Measurements from ENCODE around the gene CDT1.

CDT1 gene

GRCh38 chr16:88853325-88853941 is 49.8 kb downstream of the CDT1 start:
- H3K9ac ChIP-seq = no peak overlapping the region
- no peak overlapping the region for H3K4me3 ChIP-seq (IDR thresholded peaks at IDR 0.05; ENCODE audit: insufficient read depth, low read depth, low read length)
- H2AFZ ChIP-seq (ENCODE audit: low read depth) = no peak overlapping the region
- H4K20me1 ChIP-seq (ENCODE audit: insufficient read depth) = no peaks in the 10 kb centered on the region
- no peaks in the 10 kb centered on the region; the same call in 1 of the 2 replicates for H3K79me2 ChIP-seq (ENCODE audit: insufficient read depth, low read depth)
- peaks cover 7% of the 10 kb centered on the region for H3K4me1 ChIP-seq (ENCODE audit: low read depth, poor library complexity, severe bottlenecking)
- H3K27ac ChIP-seq = no peak overlapping the region
- no peak for TF ChIP-seq CTCF (conservative IDR thresholded peaks at IDR 0.05; ENCODE audit: low read depth, low read length)
- H3K36me3 ChIP-seq (ENCODE audit: insufficient read depth) = no peaks in the 10 kb centered on the region
- no peaks in the 10 kb centered on the region for H3K27me3 ChIP-seq (ENCODE audit: insufficient read depth, low read depth)
- no peak overlapping the region for H3K4me2 ChIP-seq

- H3K79me2 ChIP-seq (ENCODE audit: insufficient read depth, low read depth) = no peaks in the 10 kb centered on the region; the same call in 1 of the 2 replicates
- no peak overlapping the region for H3K4me2 ChIP-seq
- no peaks in the 10 kb centered on the region for H3K27me3 ChIP-seq (ENCODE audit: insufficient read depth, low read depth)
- peaks cover 7% of the 10 kb centered on the region for H3K4me1 ChIP-seq (ENCODE audit: low read depth, poor library complexity, severe bottlenecking)
- no peaks in the 10 kb centered on the region for H4K20me1 ChIP-seq (ENCODE audit: insufficient read depth)
- H3K4me3 ChIP-seq (IDR thresholded peaks at IDR 0.05; ENCODE audit: insufficient read depth, low read depth, low read length) = no peak overlapping the region
- H3K36me3 ChIP-seq (ENCODE audit: insufficient read depth) = no peaks in the 10 kb centered on the region
- no peak overlapping the region for H3K27ac ChIP-seq
- H3K9ac ChIP-seq = no peak overlapping the region
- no peak for TF ChIP-seq CTCF (conservative IDR thresholded peaks at IDR 0.05; ENCODE audit: low read depth, low read length)
- no peak overlapping the region for H2AFZ ChIP-seq (ENCODE audit: low read depth)
These were observed 50.9 kb downstream of the CDT1 start for GRCh38 chr16:88854306-88855111.

GRCh38 chr16:88855176-88855575 is 51.6 kb downstream of the CDT1 start:
- TF ChIP-seq CTCF (conservative IDR thresholded peaks at IDR 0.05; ENCODE audit: low read depth, low read length) = no peak
- Histone ChIP-seq H3K4me1 (ENCODE audit: low read depth, poor library complexity, severe bottlenecking) (peaks cover 7% of the 10 kb centered on the region), H2AFZ (ENCODE audit: low read depth) (no peak overlapping the region), H4K20me1 (ENCODE audit: insufficient read depth) (no peaks in the 10 kb centered on the region), H3K4me3 (IDR thresholded peaks at IDR 0.05; ENCODE audit: insufficient read depth, low read depth, low read length) (no peak overlapping the region), H3K4me2 (no peak overlapping the region), H3K36me3 (ENCODE audit: insufficient read depth) (no peaks in the 10 kb centered on the region; the same call in 1 of the 2 replicates), H3K27ac (no peak overlapping the region), H3K79me2 (ENCODE audit: insufficient read depth, low read depth) (no peaks in the 10 kb centered on the region; the same call in 1 of the 2 replicates), H3K9ac (no peak overlapping the region), H3K27me3 (ENCODE audit: insufficient read depth, low read depth) (no peaks in the 10 kb centered on the region)

GRCh38 chr16:88855736-88856121 is 52.1 kb downstream of the CDT1 start:
- Histone ChIP-seq H3K79me2 (ENCODE audit: insufficient read depth, low read depth) (no peaks in the 10 kb centered on the region; the same call in 1 of the 2 replicates), H2AFZ (ENCODE audit: low read depth) (no peak overlapping the region), H3K27ac (no peak overlapping the region), H3K4me2 (peak overlapping the region; percentile 51; the same call in 1 of the 2 replicates), H3K4me3 (IDR thresholded peaks at IDR 0.05; ENCODE audit: insufficient read depth, low read depth, low read length) (no peak overlapping the region), H3K4me1 (ENCODE audit: low read depth, poor library complexity, severe bottlenecking) (peaks cover 7% of the 10 kb centered on the region), H3K9ac (no peak overlapping the region), H3K27me3 (ENCODE audit: insufficient read depth, low read depth) (no peaks in the 10 kb centered on the region), H3K36me3 (ENCODE audit: insufficient read depth) (no peaks in the 10 kb centered on the region; the same call in 1 of the 2 replicates), H4K20me1 (ENCODE audit: insufficient read depth) (no peaks in the 10 kb centered on the region)
- no peak for TF ChIP-seq CTCF (conservative IDR thresholded peaks at IDR 0.05; ENCODE audit: low read depth, low read length)
